ENCODE results near the gene FLRT3.

Gene FLRT3

DNA sequence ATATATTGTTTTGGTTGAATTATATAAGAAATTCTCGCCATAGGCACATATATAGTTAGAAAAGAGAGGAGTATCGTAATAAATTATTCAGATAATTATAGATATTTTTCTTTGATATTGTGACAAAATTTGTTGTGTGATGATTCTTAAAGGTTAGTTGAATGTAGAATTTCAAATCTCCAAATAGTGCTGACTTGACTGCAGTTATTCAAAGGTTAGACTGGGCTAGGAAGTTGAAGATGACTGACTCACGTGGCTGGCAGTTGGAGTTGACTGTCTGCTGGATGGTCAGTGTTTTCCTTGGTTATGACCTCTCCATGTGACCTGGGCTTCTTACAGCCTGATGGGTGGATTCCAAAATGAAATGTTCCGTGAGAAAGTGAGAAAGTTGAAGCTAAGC, 55.3 kb downstream of the FLRT3 start:
- POLR2A ChIA-PET = no interaction called here
- CTCF ChIA-PET = no interaction called here
- DNase-seq (ENCODE audit: extremely low spot score) = no peak
- TF ChIP-seq, protein P1, sequence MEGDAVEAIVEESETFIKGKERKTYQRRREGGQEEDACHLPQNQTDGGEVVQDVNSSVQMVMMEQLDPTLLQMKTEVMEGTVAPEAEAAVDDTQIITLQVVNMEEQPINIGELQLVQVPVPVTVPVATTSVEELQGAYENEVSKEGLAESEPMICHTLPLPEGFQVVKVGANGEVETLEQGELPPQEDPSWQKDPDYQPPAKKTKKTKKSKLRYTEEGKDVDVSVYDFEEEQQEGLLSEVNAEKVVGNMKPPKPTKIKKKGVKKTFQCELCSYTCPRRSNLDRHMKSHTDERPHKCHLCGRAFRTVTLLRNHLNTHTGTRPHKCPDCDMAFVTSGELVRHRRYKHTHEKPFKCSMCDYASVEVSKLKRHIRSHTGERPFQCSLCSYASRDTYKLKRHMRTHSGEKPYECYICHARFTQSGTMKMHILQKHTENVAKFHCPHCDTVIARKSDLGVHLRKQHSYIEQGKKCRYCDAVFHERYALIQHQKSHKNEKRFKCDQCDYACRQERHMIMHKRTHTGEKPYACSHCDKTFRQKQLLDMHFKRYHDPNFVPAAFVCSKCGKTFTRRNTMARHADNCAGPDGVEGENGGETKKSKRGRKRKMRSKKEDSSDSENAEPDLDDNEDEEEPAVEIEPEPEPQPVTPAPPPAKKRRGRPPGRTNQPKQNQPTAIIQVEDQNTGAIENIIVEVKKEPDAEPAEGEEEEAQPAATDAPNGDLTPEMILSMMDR (IDR thresholded peaks at IDR 0.05; ENCODE audit: control extremely low read depth, extremely low read depth, low read depth, missing control alignments) = no peak

Measured in GM10248 (cell line).